ENCODE data around the gene C5orf63. TPM values are rescaled to one million over a fixed set of nuclear protein-coding genes. Genes with fewer than 3 reads are reported as not detected.
A peak's percentile ranks its signal among the peaks of the same experiment; 100 is the strongest.
"Not testable (repeated sequence)": the region's sequence is repeated elsewhere in the genome, so short reads cannot be mapped to it uniquely, and the experiment has no call there.

The C5orf63 gene
- not detected for polyA plus RNA-seq (2013, experiment 1 of 2)
- polyA plus RNA-seq (2013, experiment 2 of 2) = not detected

DNA sequence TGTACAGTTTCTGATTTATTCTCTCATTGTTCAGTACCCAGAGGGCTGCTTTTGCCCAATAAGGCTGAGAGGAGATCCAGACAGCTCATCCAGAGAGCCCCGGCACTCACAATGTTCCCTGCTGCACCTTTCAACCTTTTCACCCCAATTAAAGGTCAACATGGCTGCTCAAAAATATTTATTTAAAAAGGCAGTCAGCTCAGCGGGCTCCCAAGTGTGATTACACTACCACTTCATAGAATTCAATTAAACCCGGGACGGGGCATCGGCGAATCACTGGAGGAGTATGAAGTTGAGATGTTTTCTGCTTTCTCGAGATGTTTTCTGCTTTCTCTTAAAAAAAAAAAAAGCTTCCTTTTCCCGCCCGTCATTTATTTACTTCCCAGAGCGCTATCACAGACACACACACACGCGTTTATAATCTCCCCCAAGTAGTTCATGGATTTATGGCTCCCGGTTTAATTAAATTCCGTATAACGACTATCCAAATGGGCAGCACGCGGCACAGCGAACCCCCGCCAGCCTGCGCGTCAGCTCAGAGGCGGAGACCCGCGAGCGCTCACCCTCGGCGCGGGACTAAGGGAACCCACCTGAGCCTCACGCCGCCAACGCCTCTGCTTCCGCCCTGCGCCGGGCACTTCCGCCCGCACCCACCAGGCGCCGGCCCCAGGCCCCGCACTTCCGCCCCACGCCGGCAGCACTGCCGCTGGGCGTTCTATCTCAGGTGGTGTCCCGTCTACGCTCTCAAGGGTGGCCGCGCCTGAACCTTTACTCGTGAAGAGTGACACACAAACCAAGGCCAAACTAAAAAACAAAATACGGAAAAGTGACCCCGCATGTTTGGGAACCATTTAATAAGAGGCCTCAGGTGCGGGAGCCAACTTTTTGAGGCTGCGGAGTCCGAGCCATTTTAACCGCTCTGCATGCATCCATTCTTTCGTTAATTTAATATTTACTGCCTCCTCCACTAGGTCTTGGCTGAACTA, at the start of gene C5orf63:
C5orf63 (minus strand) TSS at position 642 of the 986 bp plus-strand sequence. CDS start 14,507 bp downstream, outside the sequence.
- Histone ChIP-seq H3K4me1 (ENCODE audit: insufficient read depth, low read length) (peaks cover 36% of the 10 kb centered on the region), H3K4me3 (ENCODE audit: low read length) (no peak within 1 kb of the TSS), H3K36me3 (ENCODE audit: insufficient read depth, low read length) (no peaks in the 10 kb centered on the region), H3K27me3 (ENCODE audit: insufficient read depth, low read length) (no peaks in the 10 kb centered on the region), H3K9ac (ENCODE audit: low read depth, low read length) (no peak within 1 kb of the TSS), H3K27ac (ENCODE audit: low read depth, low read length) (no peak within 1 kb of the TSS), H3K9me3 (ENCODE audit: insufficient read depth, low read depth, low read length) (no peaks in the 10 kb centered on the region)
- 95% methylated on average over 56 of the region's 56 CpGs for WGBS

DNA sequence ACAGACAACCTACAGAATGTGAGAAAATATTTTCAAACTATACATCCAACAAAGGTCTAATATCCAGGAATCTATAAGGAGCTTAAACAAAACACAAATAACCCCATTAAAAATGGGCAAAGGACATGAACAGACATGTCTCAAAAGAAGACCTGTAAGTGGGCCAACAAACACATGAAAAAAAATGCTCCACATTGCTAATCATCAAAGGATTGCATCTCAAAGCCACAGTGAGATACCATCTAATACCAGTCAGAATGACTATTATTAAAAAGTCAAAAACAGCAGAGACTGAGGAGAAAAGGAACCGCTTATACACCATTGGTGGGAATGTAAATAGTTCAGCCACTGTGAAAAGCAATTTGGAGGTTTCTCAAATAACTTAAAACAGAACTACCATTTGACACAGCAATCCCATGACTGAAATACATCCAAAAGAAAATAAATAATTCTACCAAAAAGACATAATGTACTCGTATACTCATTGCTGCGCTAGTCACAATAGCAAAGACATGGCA, 39.1 kb upstream of the C5orf63 start:
- H3K4me3 ChIP-seq (ENCODE audit: low read length) = no peak overlapping the region
- H3K9me3 ChIP-seq (ENCODE audit: insufficient read depth, low read depth, low read length) = peaks cover 26% of the 10 kb centered on the region
- H3K4me1 ChIP-seq (ENCODE audit: insufficient read depth, low read length) = no peaks in the 10 kb centered on the region
- H3K27me3 ChIP-seq (ENCODE audit: insufficient read depth, low read length) = no peaks in the 10 kb centered on the region
- no peak overlapping the region for H3K27ac ChIP-seq (ENCODE audit: low read depth, low read length)
- H3K36me3 ChIP-seq (ENCODE audit: insufficient read depth, low read length) = no peaks in the 10 kb centered on the region
- WGBS = 100% methylated on average over 2 of the region's 3 CpGs
- no peak overlapping the region for H3K9ac ChIP-seq (ENCODE audit: low read depth, low read length)

DNA sequence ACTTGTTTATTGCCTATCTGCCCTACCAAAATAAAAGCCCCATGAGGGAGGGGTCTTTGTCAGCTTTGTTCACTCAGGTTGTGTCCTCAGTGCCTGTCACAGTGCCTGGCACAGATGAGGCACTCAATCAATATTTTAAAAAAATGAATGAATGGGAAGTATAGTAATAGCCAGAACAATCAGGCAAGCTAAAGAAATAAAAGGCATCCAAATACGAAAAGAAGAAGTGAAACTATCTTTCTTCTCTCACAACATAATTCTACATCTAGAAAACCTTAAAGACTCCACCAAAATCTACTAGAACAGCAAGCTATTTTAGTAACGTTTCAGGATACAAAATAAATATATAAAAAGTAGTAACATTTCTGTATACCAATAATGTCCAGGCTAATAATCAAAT, 37.8 kb upstream of the C5orf63 start:
- H3K36me3 ChIP-seq (ENCODE audit: insufficient read depth, low read length) = no peaks in the 10 kb centered on the region
- H3K9ac ChIP-seq (ENCODE audit: low read depth, low read length) = no peak overlapping the region
- no peak overlapping the region for H3K4me3 ChIP-seq (ENCODE audit: low read length)
- no peaks in the 10 kb centered on the region for H3K4me1 ChIP-seq (ENCODE audit: insufficient read depth, low read length)
- 100% methylated on average over 1 of the region's 2 CpGs for WGBS
- peaks cover 26% of the 10 kb centered on the region for H3K9me3 ChIP-seq (ENCODE audit: insufficient read depth, low read depth, low read length)
- no peaks in the 10 kb centered on the region for H3K27me3 ChIP-seq (ENCODE audit: insufficient read depth, low read length)
- no peak overlapping the region for H3K27ac ChIP-seq (ENCODE audit: low read depth, low read length)

DNA sequence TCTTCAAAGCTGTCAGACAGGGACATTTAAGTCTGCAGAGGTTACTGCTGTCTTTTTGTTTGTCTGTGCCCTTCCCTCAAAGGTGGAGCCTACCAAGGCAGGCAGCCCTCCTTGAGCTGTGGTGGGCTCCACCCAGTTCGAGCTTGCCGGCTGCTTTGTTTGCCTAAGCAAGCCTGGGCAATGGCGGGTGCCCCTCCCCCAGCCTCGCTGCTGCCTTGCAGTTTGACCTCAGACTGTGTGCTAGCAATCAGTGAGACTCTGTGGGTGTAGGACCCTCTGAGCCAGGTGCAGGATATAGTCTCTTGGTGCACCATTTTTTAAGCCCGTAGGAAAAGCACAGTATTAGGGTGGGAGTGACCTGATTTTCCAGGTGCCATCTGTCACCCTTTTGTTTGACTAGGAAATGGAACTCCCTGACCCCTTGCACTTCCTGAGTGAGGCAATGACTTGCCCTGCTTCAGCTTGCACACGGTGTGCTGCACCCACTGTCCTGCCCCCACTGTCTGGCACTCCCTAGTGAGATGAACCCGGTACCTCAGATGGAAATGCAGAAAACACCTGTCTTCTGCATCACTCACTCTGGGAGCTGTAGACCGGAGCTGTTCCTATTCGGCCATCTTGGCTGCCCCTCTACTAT, 35.4 kb upstream of the C5orf63 start:
- H3K4me1 ChIP-seq (ENCODE audit: insufficient read depth, low read length); H3K27ac ChIP-seq (ENCODE audit: low read depth, low read length); H3K9ac ChIP-seq (ENCODE audit: low read depth, low read length); H3K4me3 ChIP-seq (ENCODE audit: low read length); H3K36me3 ChIP-seq (ENCODE audit: insufficient read depth, low read length); H3K27me3 ChIP-seq (ENCODE audit: insufficient read depth, low read length): not testable (repeated sequence)
- 89% methylated on average over 9 of the region's 9 CpGs for WGBS
- peaks cover 26% of the 10 kb centered on the region for H3K9me3 ChIP-seq (ENCODE audit: insufficient read depth, low read depth, low read length)

DNA sequence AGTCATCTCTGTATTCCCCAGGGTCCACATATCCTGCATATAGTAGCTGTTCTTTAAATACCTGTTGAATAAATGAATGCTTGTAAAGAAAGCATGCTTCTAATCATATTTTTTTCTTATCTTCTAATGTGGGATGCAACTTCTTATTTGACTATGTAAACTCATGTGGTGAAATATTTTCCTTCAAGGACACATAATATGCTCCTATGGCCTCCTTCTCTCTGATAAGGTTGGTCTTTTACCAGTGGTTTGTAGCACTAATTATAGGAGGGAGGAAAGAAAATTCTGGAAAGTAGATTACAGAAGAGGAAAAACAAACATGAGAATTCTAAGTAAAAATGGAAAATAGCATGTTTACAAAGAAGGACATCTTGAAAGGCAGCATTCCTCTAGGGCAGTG, 28.6 kb upstream of the C5orf63 start:
- H3K9me3 ChIP-seq (ENCODE audit: insufficient read depth, low read depth, low read length) = no peaks in the 10 kb centered on the region
- no peak overlapping the region for H3K9ac ChIP-seq (ENCODE audit: low read depth, low read length)
- H3K36me3 ChIP-seq (ENCODE audit: insufficient read depth, low read length) = no peaks in the 10 kb centered on the region

DNA sequence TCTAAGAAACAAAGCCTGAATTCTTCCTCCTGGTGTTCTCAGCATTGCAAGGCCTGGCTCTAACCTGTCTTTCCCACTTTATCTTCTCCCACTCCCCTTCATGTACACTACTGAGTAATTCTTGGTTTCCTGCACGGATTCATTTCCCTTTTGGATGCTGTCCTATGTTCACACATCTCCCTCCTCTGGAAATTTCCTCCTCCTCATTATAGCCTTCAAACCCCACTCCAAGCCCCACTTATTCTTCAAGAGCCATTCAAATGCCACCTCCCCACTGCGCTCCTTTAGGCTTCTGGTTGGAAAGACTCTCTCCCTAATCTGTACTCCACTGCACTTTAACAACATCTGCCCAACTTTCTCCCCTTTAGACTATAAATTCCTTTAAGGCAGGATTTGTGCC, 28.2 kb upstream of the C5orf63 start:
- H3K9ac ChIP-seq (ENCODE audit: low read depth, low read length) = no peak overlapping the region
- no peak overlapping the region for H3K4me3 ChIP-seq (ENCODE audit: low read length)
- H3K27ac ChIP-seq (ENCODE audit: low read depth, low read length) = no peak overlapping the region
- H3K4me1 ChIP-seq (ENCODE audit: insufficient read depth, low read length) = peaks cover 13% of the 10 kb centered on the region
- no peaks in the 10 kb centered on the region for H3K27me3 ChIP-seq (ENCODE audit: insufficient read depth, low read length)
- H3K9me3 ChIP-seq (ENCODE audit: insufficient read depth, low read depth, low read length) = no peaks in the 10 kb centered on the region
- H3K36me3 ChIP-seq (ENCODE audit: insufficient read depth, low read length) = no peaks in the 10 kb centered on the region
- WGBS = 92% methylated on average over 2 of the region's 2 CpGs

More for the DNA sequence above, 28.6 kb upstream of the C5orf63 start:
- H3K4me3 ChIP-seq (ENCODE audit: low read length) = no peak overlapping the region
- no peak overlapping the region for H3K27ac ChIP-seq (ENCODE audit: low read depth, low read length)
- H3K4me1 ChIP-seq (ENCODE audit: insufficient read depth, low read length) = peaks cover 11% of the 10 kb centered on the region
- no peaks in the 10 kb centered on the region for H3K27me3 ChIP-seq (ENCODE audit: insufficient read depth, low read length)

DNA sequence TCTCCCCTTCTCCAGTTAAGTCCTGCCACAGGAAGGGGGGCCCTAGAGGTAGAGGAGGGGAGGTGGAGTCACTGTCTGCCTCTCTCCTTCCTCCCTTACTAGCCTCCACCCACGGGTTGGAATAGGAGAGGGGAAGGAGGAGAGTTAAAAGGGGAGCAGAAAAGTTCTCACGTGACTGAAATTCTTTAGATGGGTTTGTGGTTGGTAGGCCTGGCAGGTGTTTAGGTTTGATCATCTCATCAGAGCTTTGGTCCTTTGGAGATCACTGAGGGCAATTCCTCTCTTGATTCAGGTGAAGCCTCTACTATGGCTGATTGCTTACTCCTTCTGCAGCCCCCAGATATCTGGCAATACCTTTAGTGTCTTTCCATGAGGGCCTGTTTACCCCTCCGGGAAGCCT, 24.9 kb upstream of the C5orf63 start:
- peaks cover 37% of the 10 kb centered on the region for H3K4me1 ChIP-seq (ENCODE audit: insufficient read depth, low read length)
- no peaks in the 10 kb centered on the region for H3K9me3 ChIP-seq (ENCODE audit: insufficient read depth, low read depth, low read length)
- no peaks in the 10 kb centered on the region for H3K36me3 ChIP-seq (ENCODE audit: insufficient read depth, low read length)
- no peaks in the 10 kb centered on the region for H3K27me3 ChIP-seq (ENCODE audit: insufficient read depth, low read length)
- H3K27ac ChIP-seq (ENCODE audit: low read depth, low read length) = no peak overlapping the region
- no peak overlapping the region for H3K4me3 ChIP-seq (ENCODE audit: low read length)
- H3K9ac ChIP-seq (ENCODE audit: low read depth, low read length) = no peak overlapping the region
- WGBS = 85% methylated on average over 3 of the region's 3 CpGs

DNA sequence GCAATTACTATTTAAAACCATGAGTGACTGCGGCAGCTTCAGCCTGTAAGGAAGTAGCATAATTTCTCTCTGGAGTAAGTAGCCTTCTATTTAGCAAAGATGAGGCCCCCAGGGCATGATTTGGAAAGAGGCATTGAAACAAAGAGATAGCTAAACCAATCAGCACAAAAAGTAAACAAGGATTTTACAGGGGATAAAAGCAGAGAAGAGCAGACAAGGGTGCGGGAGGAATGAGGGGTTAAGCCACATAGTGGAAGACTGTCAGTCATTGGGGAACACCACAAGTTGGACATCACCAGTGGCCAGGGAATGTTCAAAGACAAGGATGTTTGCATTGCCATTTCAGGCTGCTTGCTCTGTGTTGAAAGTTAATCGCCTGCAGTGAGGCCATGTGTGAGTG, 24.0 kb upstream of the C5orf63 start:
- H3K27me3 ChIP-seq (ENCODE audit: insufficient read depth, low read length) = no peaks in the 10 kb centered on the region
- peak overlapping the region; percentile 29; the same call in 1 of the 2 replicates for H3K27ac ChIP-seq (ENCODE audit: low read depth, low read length)
- no peaks in the 10 kb centered on the region for H3K36me3 ChIP-seq (ENCODE audit: insufficient read depth, low read length)
- no peak overlapping the region for H3K4me3 ChIP-seq (ENCODE audit: low read length)
- no peak overlapping the region for H3K9ac ChIP-seq (ENCODE audit: low read depth, low read length)
- peaks cover 44% of the 10 kb centered on the region for H3K4me1 ChIP-seq (ENCODE audit: insufficient read depth, low read length)
- 72% methylated on average over 3 of the region's 3 CpGs for WGBS
- H3K9me3 ChIP-seq (ENCODE audit: insufficient read depth, low read depth, low read length) = no peaks in the 10 kb centered on the region

DNA sequence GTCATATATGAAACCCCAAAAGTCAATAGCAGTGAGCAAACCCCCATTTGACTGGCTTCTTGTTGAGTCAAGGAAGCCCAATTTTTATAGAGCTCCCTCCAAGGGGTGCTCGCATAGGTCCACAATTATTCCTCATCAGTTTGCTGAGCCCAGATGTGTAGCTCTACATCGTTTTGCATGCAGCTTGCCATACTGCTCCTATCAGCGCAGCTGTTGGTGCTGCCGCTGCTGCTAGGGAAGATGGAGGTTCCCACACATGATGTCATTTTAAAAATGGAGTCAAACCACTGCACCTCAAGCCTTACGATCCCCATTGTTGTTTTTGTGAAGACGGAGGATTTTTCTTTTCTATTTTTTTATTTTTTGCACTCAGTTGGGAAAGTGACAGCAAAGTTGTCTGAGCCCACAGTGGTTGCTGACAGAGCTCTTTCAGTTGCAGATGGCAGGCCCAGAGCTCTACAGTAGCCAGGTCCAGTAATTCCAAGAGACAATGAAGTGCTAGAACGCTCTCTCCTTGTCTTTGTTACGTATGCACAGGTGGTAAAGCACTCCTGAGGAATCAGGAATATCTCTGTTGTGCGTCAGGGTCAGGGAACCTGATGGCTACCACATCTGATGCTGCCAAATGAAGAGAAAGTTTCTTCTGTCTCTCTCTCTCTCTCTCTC, 23.2 kb upstream of the C5orf63 start:
- 53% methylated on average over 9 of the region's 9 CpGs for WGBS
- H3K36me3 ChIP-seq (ENCODE audit: insufficient read depth, low read length) = no peaks in the 10 kb centered on the region
- no peaks in the 10 kb centered on the region for H3K27me3 ChIP-seq (ENCODE audit: insufficient read depth, low read length)
- no peaks in the 10 kb centered on the region for H3K9me3 ChIP-seq (ENCODE audit: insufficient read depth, low read depth, low read length)
- no peak overlapping the region for H3K4me3 ChIP-seq (ENCODE audit: low read length)
- H3K4me1 ChIP-seq (ENCODE audit: insufficient read depth, low read length) = peaks cover 47% of the 10 kb centered on the region
- H3K27ac ChIP-seq (ENCODE audit: low read depth, low read length) = peak overlapping the region; percentile 6; the same call in 1 of the 2 replicates
- H3K9ac ChIP-seq (ENCODE audit: low read depth, low read length) = no peak overlapping the region

DNA sequence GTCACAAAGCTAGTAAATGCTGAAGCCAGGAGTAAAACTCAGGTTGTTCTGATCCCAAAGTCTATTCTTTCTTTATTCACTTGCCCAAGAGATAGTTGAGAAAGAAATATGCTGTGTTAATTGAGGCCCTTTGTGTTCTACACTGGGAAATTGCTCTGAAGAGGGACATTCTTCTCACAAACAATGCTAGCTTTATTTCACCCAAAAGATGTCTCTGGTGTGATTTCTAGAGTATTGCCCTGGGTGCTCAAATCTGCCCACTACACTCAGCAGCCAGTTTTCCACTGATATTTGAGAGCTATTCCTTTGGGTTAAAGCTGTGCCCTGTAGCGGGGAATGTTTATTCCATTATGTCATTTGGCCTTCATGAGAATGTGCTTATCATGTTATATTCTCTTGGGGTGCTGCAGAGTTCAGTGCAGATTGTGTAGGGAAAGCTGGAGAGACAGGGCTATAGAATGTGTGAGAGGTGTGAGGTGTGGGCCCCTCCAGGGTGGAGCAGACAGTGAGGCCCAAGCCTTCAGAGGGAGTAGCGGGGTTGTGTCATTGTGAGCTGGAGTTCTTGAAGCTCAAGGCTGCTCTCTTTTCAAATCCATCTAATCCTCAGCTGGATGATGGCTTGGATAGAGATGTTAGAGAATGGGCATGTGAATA, 21.0 kb upstream of the C5orf63 start:
- H3K4me1 ChIP-seq (ENCODE audit: insufficient read depth, low read length) = peaks cover 48% of the 10 kb centered on the region
- H3K9ac ChIP-seq (ENCODE audit: low read depth, low read length) = no peak overlapping the region
- 100% methylated on average over 2 of the region's 2 CpGs for WGBS
- H3K9me3 ChIP-seq (ENCODE audit: insufficient read depth, low read depth, low read length) = no peaks in the 10 kb centered on the region
- no peak overlapping the region for H3K4me3 ChIP-seq (ENCODE audit: low read length)
- no peak overlapping the region for H3K27ac ChIP-seq (ENCODE audit: low read depth, low read length)
- no peaks in the 10 kb centered on the region for H3K27me3 ChIP-seq (ENCODE audit: insufficient read depth, low read length)
- no peaks in the 10 kb centered on the region for H3K36me3 ChIP-seq (ENCODE audit: insufficient read depth, low read length)

Data from HUES64 (cell line).